ENCODE results near the gene KIF21A.

KIF21A gene

GRCh38 chr12:39435531-39435930 is 7.4 kb downstream of the KIF21A start:
- no peak for DNase-seq (ENCODE audit: low read depth)

- no peak for DNase-seq (ENCODE audit: low read depth)
Observed at GRCh38 chr12:39431797-39432196, 11.1 kb downstream of the KIF21A start.

- no peak for DNase-seq (ENCODE audit: low read depth)
Observed at GRCh38 chr12:39431002-39431796, 11.7 kb downstream of the KIF21A start.

GRCh38 chr12:39429809-39430208 is 13.1 kb downstream of the KIF21A start:
- no peak for DNase-seq (ENCODE audit: low read depth)

- DNase-seq (ENCODE audit: low read depth) = no peak
Observed at GRCh38 chr12:39427360-39427808, 15.5 kb downstream of the KIF21A start.

- DNase-seq (ENCODE audit: low read depth) = no peak
Observed at GRCh38 chr12:39426636-39427240, 16.2 kb downstream of the KIF21A start.

- no peak for DNase-seq (ENCODE audit: low read depth)
Observed at GRCh38 chr12:39420043-39420442, 22.9 kb downstream of the KIF21A start.

GRCh38 chr12:39419471-39419870 is 23.4 kb downstream of the KIF21A start:
- DNase-seq (ENCODE audit: low read depth) = no peak

GRCh38 chr12:39417916-39418315 is 25.0 kb downstream of the KIF21A start:
- DNase-seq (ENCODE audit: low read depth) = no peak

- no peak for DNase-seq (ENCODE audit: low read depth)
Observed at GRCh38 chr12:39413836-39414771, 28.8 kb downstream of the KIF21A start.

- no peak for DNase-seq (ENCODE audit: low read depth)
Observed at GRCh38 chr12:39412210-39412609, 30.7 kb downstream of the KIF21A start.

GRCh38 chr12:39406262-39406661 is 36.7 kb downstream of the KIF21A start:
- DNase-seq (ENCODE audit: low read depth) = no peak

- no peak for DNase-seq (ENCODE audit: low read depth)
Observed at GRCh38 chr12:39405580-39405979, 37.3 kb downstream of the KIF21A start.

GRCh38 chr12:39404000-39404399 is 38.9 kb downstream of the KIF21A start:
- no peak for DNase-seq (ENCODE audit: low read depth)

GRCh38 chr12:39403376-39403775 is 39.5 kb downstream of the KIF21A start:
- DNase-seq (ENCODE audit: low read depth) = no peak

- no peak for DNase-seq (ENCODE audit: low read depth)
Observed at GRCh38 chr12:39402922-39403321, 40.0 kb downstream of the KIF21A start.

GRCh38 chr12:39401459-39401858 is 41.5 kb downstream of the KIF21A start:
- DNase-seq (ENCODE audit: low read depth) = no peak

GRCh38 chr12:39395866-39396265 is 47.1 kb downstream of the KIF21A start:
- DNase-seq (ENCODE audit: low read depth) = no peak

- DNase-seq (ENCODE audit: low read depth) = no peak
Observed at GRCh38 chr12:39393890-39394289, 49.0 kb downstream of the KIF21A start.

- DNase-seq (ENCODE audit: low read depth) = no peak
Observed at GRCh38 chr12:39393179-39393578, 49.7 kb downstream of the KIF21A start.

GRCh38 chr12:39392154-39392925 is 50.6 kb downstream of the KIF21A start:
- DNase-seq (ENCODE audit: low read depth) = no peak

- DNase-seq (ENCODE audit: low read depth) = no peak
Observed at GRCh38 chr12:39390752-39391151, 52.2 kb downstream of the KIF21A start.
